Measurements from ENCODE around the gene COL6A1.

DNA sequence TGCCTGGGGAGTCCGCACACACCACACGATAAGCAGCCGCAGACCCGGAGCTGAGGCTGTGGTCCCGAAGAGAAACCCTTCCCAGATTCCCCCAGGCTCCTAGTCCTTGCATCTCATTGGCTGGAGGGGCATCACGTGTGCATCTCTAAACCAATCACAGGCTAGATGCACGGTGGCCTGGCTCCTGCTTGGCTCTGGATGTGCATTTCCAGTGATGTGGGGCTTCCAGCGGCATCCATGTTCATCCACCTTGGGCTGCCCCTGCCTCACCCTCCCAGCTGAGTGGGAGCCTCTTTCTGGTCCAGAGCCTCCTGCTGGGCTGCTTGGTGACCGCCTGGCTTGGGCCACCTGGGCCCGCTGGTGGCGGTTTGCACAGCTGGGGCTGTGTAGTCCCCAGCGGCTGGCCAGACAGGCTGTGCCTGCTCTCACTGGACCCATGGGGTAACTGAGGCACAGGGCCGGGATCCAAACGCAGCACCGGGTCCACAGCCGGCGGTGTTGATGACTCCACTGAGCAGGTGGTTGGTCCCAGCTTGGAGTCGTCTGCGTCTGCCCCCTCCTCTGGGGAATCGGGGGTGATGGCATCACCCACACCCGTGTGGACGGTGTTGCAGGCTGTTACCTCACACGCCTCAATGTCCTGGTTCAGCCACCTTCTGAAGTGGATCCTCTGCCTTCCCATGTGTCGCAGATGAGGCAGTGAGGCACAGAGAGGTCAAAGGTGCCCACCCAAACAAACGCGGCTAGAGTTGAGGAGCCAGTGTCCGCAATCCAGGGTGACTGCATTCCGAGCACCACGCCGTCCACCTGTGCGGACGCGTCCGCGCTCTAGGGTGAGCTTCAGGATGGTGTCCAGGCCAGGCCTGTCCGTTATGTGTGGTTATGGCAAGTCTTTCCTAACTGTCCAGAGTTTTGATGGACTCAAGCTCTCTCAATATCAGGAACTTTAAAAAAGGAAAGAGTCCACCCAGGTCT, 41.3 kb downstream of the COL6A1 start:
- TF ChIP-seq CTCF (conservative IDR thresholded peaks at IDR 0.05; ENCODE audit: low read depth, low read length) (no peak), POLR2A (IDR thresholded peaks at IDR 0.05; ENCODE audit: low read depth, low read length) (no peak), MXI1 (IDR thresholded peaks at IDR 0.05; ENCODE audit: borderline replicate concordance, low read depth, low read length) (no peak)

Data from IMR-90 (cell line).